Activated T-cell treated with anti-CD3 and anti-CD28 coated beads, Interleukin-2, amount 50 U/mL, for 72 hours (primary cell): ENCODE results near the gene NDUFAF8. TPM values are rescaled to one million over a fixed set of nuclear protein-coding genes. Genes with fewer than 3 reads are reported as not detected.

ENCODE experiments used
- ATAC-seq, 2 donors: fragments of 150-1000 bp; cut with Tn5 transposase; replicated peaks in 1 of 2; 2 replicates each; pipeline ENCODE4 v1.10.0; 2021; ENCODE audit warnings: moderate library complexity in 2 of 2, mild to moderate bottlenecking in 1 of 2
- DNase-seq, 2 donors: peaks; one replicate each; pipeline ENCODE4 v3.0.0; 2021 to 2022; ENCODE audit warnings: mixed read lengths in 1 of 2
- H3K27ac Mint-ChIP-seq: one replicate; pipeline ENCODE4 v1.8.0; 2022; ENCODE audit warnings: mild to moderate bottlenecking, moderate library complexity, mixed read lengths
- H3K27me3 Mint-ChIP-seq: one replicate; pipeline ENCODE4 v1.8.0; 2022; ENCODE audit warnings: low read depth, mixed read lengths
- H3K36me3 Mint-ChIP-seq, 2 donors: one replicate each; pipeline ENCODE4 v1.8.0; 2022; ENCODE audit warnings: mixed read lengths in 2 of 2, mild to moderate bottlenecking in 1 of 2; ENCODE audit not compliant: insufficient read depth in 2 of 2
- H3K4me1 Mint-ChIP-seq: one replicate; pipeline ENCODE4 v1.8.0; 2022; ENCODE audit warnings: low read depth, mixed read lengths
- H3K4me3 Mint-ChIP-seq, 2 donors: one replicate each; pipeline ENCODE4 v1.8.0; 2022; ENCODE audit warnings: mild to moderate bottlenecking in 2 of 2, mixed read lengths in 2 of 2, moderate library complexity in 2 of 2
- H3K9me3 Mint-ChIP-seq, 2 donors: one replicate each; pipeline ENCODE4 v1.8.0; 2022; ENCODE audit warnings: mixed read lengths in 2 of 2
- total RNA-seq, 2 donors: library from RNA; stranded (reverse); gene quantifications; one replicate each; pipeline ENCODE4 v1.2.3, GENCODE V29; 2022

NDUFAF8 gene
- total RNA-seq, 2 donors from 2014 or later, result 37.4 to 48.8 TPM

GRCh38 chr17:81277421-81277820 is 38.3 kb downstream of the NDUFAF8 start:
- H3K4me3 Mint-ChIP-seq, result no peak overlapping the region
- H3K36me3 Mint-ChIP-seq, result peaks cover 1 to 4% of the 10 kb centered on the region in 2 donors
- peaks cover 6% of the 10 kb centered on the region for H3K4me1 Mint-ChIP-seq
- H3K9me3 Mint-ChIP-seq, result no peaks in the 10 kb centered on the region
- ATAC-seq (no peak), DNase-seq (no peak)
- no peaks in the 10 kb centered on the region for H3K27me3 Mint-ChIP-seq
- H3K27ac Mint-ChIP-seq, result no peak overlapping the region

GRCh38 chr17:81277946-81278693 is 39.0 kb downstream of the NDUFAF8 start:
- DNase-seq, result no peak
- H3K36me3 Mint-ChIP-seq, result peaks cover 0 to 1% of the 10 kb centered on the region in 2 donors
- H3K4me1 Mint-ChIP-seq, result no peaks in the 10 kb centered on the region
- no peak for ATAC-seq
- H3K4me3 Mint-ChIP-seq, result no peak overlapping the region
- no peaks in the 10 kb centered on the region for H3K9me3 Mint-ChIP-seq
- H3K27me3 Mint-ChIP-seq, result no peaks in the 10 kb centered on the region
- H3K27ac Mint-ChIP-seq, result no peak overlapping the region

GRCh38 chr17:81278831-81279230 is 39.7 kb downstream of the NDUFAF8 start:
- Mint-ChIP-seq H3K27me3 (no peaks in the 10 kb centered on the region), H3K9me3 (no peaks in the 10 kb centered on the region), H3K36me3 (peaks cover 0 to 1% of the 10 kb centered on the region in 2 donors), H3K27ac (no peak overlapping the region), H3K4me3 (no peak overlapping the region), H3K4me1 (no peaks in the 10 kb centered on the region)
- no peak for ATAC-seq
- no peak for DNase-seq

GRCh38 chr17:81279278-81280275 is 40.5 kb downstream of the NDUFAF8 start:
- no peak for DNase-seq
- no peak overlapping the region for H3K4me3 Mint-ChIP-seq
- no peaks in the 10 kb centered on the region for H3K9me3 Mint-ChIP-seq
- no peaks in the 10 kb centered on the region for H3K27me3 Mint-ChIP-seq
- no peak for ATAC-seq
- peaks cover 0 to 1% of the 10 kb centered on the region in 2 donors for H3K36me3 Mint-ChIP-seq
- H3K27ac Mint-ChIP-seq, result no peak overlapping the region
- H3K4me1 Mint-ChIP-seq, result no peaks in the 10 kb centered on the region

- ATAC-seq (no peak), DNase-seq (no peak)
- Mint-ChIP-seq H3K36me3 (peaks cover 0 to 1% of the 10 kb centered on the region in 2 donors), H3K4me3 (no peak overlapping the region), H3K9me3 (no peaks in the 10 kb centered on the region), H3K27ac (no peak overlapping the region), H3K27me3 (no peaks in the 10 kb centered on the region), H3K4me1 (peaks cover 10% of the 10 kb centered on the region)
Measured at GRCh38 chr17:81280571-81280970, 41.5 kb downstream of the NDUFAF8 start.

GRCh38 chr17:81282141-81282540 is 43.0 kb downstream of the NDUFAF8 start:
- H3K27me3 Mint-ChIP-seq, result no peaks in the 10 kb centered on the region
- no peak overlapping the region for H3K4me3 Mint-ChIP-seq
- no peak overlapping the region for H3K27ac Mint-ChIP-seq
- DNase-seq, result no peak
- peaks cover 20% of the 10 kb centered on the region for H3K4me1 Mint-ChIP-seq
- no peaks in the 10 kb centered on the region for H3K9me3 Mint-ChIP-seq
- H3K36me3 Mint-ChIP-seq, result no peaks in the 10 kb centered on the region
- no peak for ATAC-seq

GRCh38 chr17:81282876-81283275 is 43.8 kb downstream of the NDUFAF8 start:
- peaks cover 21% of the 10 kb centered on the region for H3K4me1 Mint-ChIP-seq
- H3K27ac Mint-ChIP-seq, result no peak overlapping the region
- no peak for ATAC-seq

GRCh38 chr17:81285179-81285878 is 46.2 kb downstream of the NDUFAF8 start:
- Mint-ChIP-seq H3K36me3 (no peaks in the 10 kb centered on the region), H3K4me3 (peak overlapping the region; percentile 88 to 89), H3K27ac (peak overlapping the region; percentile 97), H3K9me3 (no peaks in the 10 kb centered on the region), H3K4me1 (peaks cover 21% of the 10 kb centered on the region), H3K27me3 (no peaks in the 10 kb centered on the region)
- DNase-seq (peak; percentile 60 to 66), ATAC-seq (peak; percentile 81 to 87)

More at GRCh38 chr17:81282876-81283275, 43.8 kb downstream of the NDUFAF8 start:
- no peaks in the 10 kb centered on the region for H3K27me3 Mint-ChIP-seq
- H3K4me3 Mint-ChIP-seq, result no peak overlapping the region
- DNase-seq, result no peak
- no peaks in the 10 kb centered on the region for H3K36me3 Mint-ChIP-seq
- H3K9me3 Mint-ChIP-seq, result no peaks in the 10 kb centered on the region

- Mint-ChIP-seq H3K27me3 (no peaks in the 10 kb centered on the region), H3K27ac (peak overlapping the region; percentile 97), H3K9me3 (no peaks in the 10 kb centered on the region), H3K36me3 (no peaks in the 10 kb centered on the region), H3K4me1 (peaks cover 22% of the 10 kb centered on the region), H3K4me3 (peak overlapping the region; percentile 88 to 89)
- ATAC-seq (no peak), DNase-seq (no peak)
Measured at GRCh38 chr17:81285894-81286293, 46.8 kb downstream of the NDUFAF8 start.

GRCh38 chr17:81286491-81287145 is 47.5 kb downstream of the NDUFAF8 start:
- Mint-ChIP-seq H3K4me3 (peak overlapping the region; percentile 88 to 89), H3K27me3 (no peaks in the 10 kb centered on the region), H3K4me1 (peaks cover 30% of the 10 kb centered on the region)

GRCh38 chr17:81287152-81287551 is 48.0 kb downstream of the NDUFAF8 start:
- H3K4me3 Mint-ChIP-seq, result peak overlapping the region in 1 of 2 donors; percentile 1
- H3K27ac Mint-ChIP-seq, result peak overlapping the region; percentile 12
- DNase-seq, result no peak
- no peaks in the 10 kb centered on the region for H3K27me3 Mint-ChIP-seq
- peaks cover 32% of the 10 kb centered on the region for H3K4me1 Mint-ChIP-seq
- H3K9me3 Mint-ChIP-seq, result no peaks in the 10 kb centered on the region
- ATAC-seq, result no peak
- peaks cover 0 to 1% of the 10 kb centered on the region in 2 donors for H3K36me3 Mint-ChIP-seq

More at GRCh38 chr17:81286491-81287145, 47.5 kb downstream of the NDUFAF8 start:
- Mint-ChIP-seq H3K36me3 (no peaks in the 10 kb centered on the region), H3K9me3 (no peaks in the 10 kb centered on the region), H3K27ac (peak overlapping the region; percentile 76)
- ATAC-seq, result no peak
- DNase-seq, result no peak

- no peaks in the 10 kb centered on the region for H3K9me3 Mint-ChIP-seq
- ATAC-seq (no peak), DNase-seq (no peak)
- H3K4me1 Mint-ChIP-seq, result peaks cover 32% of the 10 kb centered on the region
- H3K27ac Mint-ChIP-seq, result peak overlapping the region; percentile 12
- H3K36me3 Mint-ChIP-seq, result peaks cover 0 to 1% of the 10 kb centered on the region in 2 donors
- no peaks in the 10 kb centered on the region for H3K27me3 Mint-ChIP-seq
- peak overlapping the region in 1 of 2 donors; percentile 1 for H3K4me3 Mint-ChIP-seq
Measured at GRCh38 chr17:81287741-81288430, 48.8 kb downstream of the NDUFAF8 start.
